ENCODE results near the gene GOLT1A.

GOLT1A gene

GRCh38 chr1:204153667-204154066 lies 60.1 kb downstream of the GOLT1A start:
- no peak for DNase-seq

- no peak for DNase-seq
Observed at GRCh38 chr1:204152310-204153044, 61.3 kb downstream of the GOLT1A start.

- peak; percentile 49 to 67 for DNase-seq
Observed at GRCh38 chr1:204151552-204152309, 62.1 kb downstream of the GOLT1A start, which contains the start of gene ETNK2. TSS of gene ETNK2 (minus strand) at chr1:204152044. CDS start at chr1:204151852, 192 bp downstream.

GRCh38 chr1:204150702-204151551 lies 62.9 kb downstream of the GOLT1A start:
- DNase-seq, result no peak

GRCh38 chr1:204149635-204150565 lies 63.9 kb downstream of the GOLT1A start:
- DNase-seq, result no peak

- DNase-seq, result no peak
Observed at GRCh38 chr1:204149107-204149506, 64.7 kb downstream of the GOLT1A start.
